IMR-90 (cell line): Measurements from ENCODE around the gene CARMIL1.

Experiments
- CEBPB ChIP-seq: IDR thresholded peaks from 2 replicates; pipeline ENCODE4 v1.6.1; 2012; ENCODE audit warnings: low read depth, low read length, improper control_type of control experiment
- CHD1 ChIP-seq: IDR thresholded peaks from 2 replicates; pipeline ENCODE4 v1.6.1; 2012; ENCODE audit warnings: low read depth, low read length, improper control_type of control experiment
- FOS ChIP-seq: fragments of 150-350 bp; IDR thresholded peaks from 2 replicates; pipeline ENCODE4 v1.6.1; 2016; ENCODE audit warnings: low read depth, low read length
- MAFK ChIP-seq: IDR thresholded peaks from 2 replicates; pipeline ENCODE4 v1.6.1; 2012; ENCODE audit warnings: low read depth, low read length, improper control_type of control experiment
- MAZ ChIP-seq: IDR thresholded peaks from 2 replicates; pipeline ENCODE4 v1.6.1; 2012; ENCODE audit warnings: low read depth, mild to moderate bottlenecking, low read length, improper control_type of control experiment, moderate library complexity, borderline replicate concordance
- MXI1 ChIP-seq: IDR thresholded peaks from 2 replicates; pipeline ENCODE4 v1.6.1; 2012; ENCODE audit warnings: low read depth, mild to moderate bottlenecking, low read length, moderate library complexity, borderline replicate concordance
- POLR2A ChIP-seq: IDR thresholded peaks from 2 replicates; pipeline ENCODE4 v1.6.1; 2012; ENCODE audit warnings: mild to moderate bottlenecking, low read depth, low read length
- RAD21 ChIP-seq: IDR thresholded peaks from 2 replicates; pipeline ENCODE4 v1.6.1; 2012; ENCODE audit warnings: low read length, improper control_type of control experiment
- RFX5 ChIP-seq: IDR thresholded peaks from 2 replicates; pipeline ENCODE4 v1.8.0; 2012; ENCODE audit warnings: low read depth, mild to moderate bottlenecking, low read length, moderate library complexity
- SMC3 ChIP-seq: fragments of 150-350 bp; IDR thresholded peaks from 2 replicates; pipeline ENCODE4 v1.6.1; 2016; ENCODE audit warnings: low read depth, mild to moderate bottlenecking, antibody characterized with exemption, low read length, moderate library complexity
- USF2 ChIP-seq: fragments of 150-350 bp; IDR thresholded peaks from 2 replicates; pipeline ENCODE4 v1.6.1; 2017; ENCODE audit warnings: mild to moderate bottlenecking, antibody characterized with exemption, low read length, low read depth
- TF ChIP-seq, protein P1 (sequence below): conservative IDR thresholded peaks from 2 replicates; pipeline ENCODE4 v1.5.1; 2012; ENCODE audit warnings: mild to moderate bottlenecking, low read depth, low read length, improper control_type of control experiment
- TF ChIP-seq, protein P2 (sequence below): fragments of 150-350 bp; IDR thresholded peaks from 2 replicates; pipeline ENCODE4 v1.6.1; 2016; ENCODE audit warnings: low read depth, mild to moderate bottlenecking, low read length, moderate library complexity, borderline replicate concordance

DNA sequence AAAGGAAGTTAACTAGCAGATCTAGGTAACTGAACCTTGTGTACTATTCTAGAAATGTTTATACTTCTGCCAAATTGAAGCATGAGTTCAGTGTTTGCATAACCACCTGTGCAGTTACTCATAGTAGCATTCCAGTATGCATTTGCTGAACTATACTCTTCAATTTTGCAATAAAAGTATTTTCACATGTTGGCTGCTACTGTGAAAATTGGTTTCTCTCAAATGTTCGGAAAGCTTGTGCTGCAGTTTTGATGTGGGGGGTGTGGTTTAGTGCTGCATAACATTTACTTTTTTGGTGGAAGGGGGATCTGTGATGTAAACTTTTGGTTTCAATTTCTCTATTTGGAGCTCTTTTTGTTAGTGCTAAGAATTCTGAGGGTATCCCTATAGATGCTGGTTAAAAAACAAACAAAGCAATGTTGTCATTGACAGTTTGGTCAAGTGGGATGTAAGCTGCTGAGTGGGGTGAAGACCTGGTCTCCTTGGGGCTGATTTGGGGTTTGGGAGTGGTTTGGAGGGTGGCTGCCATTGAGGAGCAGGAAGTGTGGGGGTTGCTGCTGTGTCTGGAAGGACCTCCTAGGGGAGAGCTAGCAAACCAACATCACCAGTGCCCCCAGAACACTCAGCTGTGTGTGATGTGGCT is 87.8 kb downstream of the CARMIL1 start:
- TF ChIP-seq, protein P1, sequence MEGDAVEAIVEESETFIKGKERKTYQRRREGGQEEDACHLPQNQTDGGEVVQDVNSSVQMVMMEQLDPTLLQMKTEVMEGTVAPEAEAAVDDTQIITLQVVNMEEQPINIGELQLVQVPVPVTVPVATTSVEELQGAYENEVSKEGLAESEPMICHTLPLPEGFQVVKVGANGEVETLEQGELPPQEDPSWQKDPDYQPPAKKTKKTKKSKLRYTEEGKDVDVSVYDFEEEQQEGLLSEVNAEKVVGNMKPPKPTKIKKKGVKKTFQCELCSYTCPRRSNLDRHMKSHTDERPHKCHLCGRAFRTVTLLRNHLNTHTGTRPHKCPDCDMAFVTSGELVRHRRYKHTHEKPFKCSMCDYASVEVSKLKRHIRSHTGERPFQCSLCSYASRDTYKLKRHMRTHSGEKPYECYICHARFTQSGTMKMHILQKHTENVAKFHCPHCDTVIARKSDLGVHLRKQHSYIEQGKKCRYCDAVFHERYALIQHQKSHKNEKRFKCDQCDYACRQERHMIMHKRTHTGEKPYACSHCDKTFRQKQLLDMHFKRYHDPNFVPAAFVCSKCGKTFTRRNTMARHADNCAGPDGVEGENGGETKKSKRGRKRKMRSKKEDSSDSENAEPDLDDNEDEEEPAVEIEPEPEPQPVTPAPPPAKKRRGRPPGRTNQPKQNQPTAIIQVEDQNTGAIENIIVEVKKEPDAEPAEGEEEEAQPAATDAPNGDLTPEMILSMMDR, result no peak
- TF ChIP-seq CHD1, result no peak
- no peak for TF ChIP-seq MAFK
- TF ChIP-seq POLR2A, result no peak
- TF ChIP-seq FOS, result no peak
- TF ChIP-seq, protein P2, sequence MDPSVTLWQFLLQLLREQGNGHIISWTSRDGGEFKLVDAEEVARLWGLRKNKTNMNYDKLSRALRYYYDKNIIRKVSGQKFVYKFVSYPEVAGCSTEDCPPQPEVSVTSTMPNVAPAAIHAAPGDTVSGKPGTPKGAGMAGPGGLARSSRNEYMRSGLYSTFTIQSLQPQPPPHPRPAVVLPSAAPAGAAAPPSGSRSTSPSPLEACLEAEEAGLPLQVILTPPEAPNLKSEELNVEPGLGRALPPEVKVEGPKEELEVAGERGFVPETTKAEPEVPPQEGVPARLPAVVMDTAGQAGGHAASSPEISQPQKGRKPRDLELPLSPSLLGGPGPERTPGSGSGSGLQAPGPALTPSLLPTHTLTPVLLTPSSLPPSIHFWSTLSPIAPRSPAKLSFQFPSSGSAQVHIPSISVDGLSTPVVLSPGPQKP, result no peak
- TF ChIP-seq CEBPB, result no peak
- no peak for TF ChIP-seq RAD21
- TF ChIP-seq RFX5, result no peak
- no peak for TF ChIP-seq SMC3
- TF ChIP-seq MXI1, result no peak
- no peak for TF ChIP-seq MAZ
- TF ChIP-seq USF2, result no peak
